G401 (cell line): Measurements from ENCODE around the gene TSPO. TPM values are rescaled to one million over a fixed set of nuclear protein-coding genes. Genes with fewer than 3 reads are reported as not detected.

Experiments used
- DNase-seq: peaks from one replicate; pipeline ENCODE4 v3.0.0-alpha.2; 2015; ENCODE audit warnings: low spot score
- in situ Hi-C: cut with HindIII; loops from 2 replicates; pipeline ENCODE4 v1.10.0; 2016; ENCODE audit warnings: low sequenced_read_pairs, mixed read lengths
- total RNA-seq: library from RNA; depleted of rRNA; stranded (reverse); fragments of >200 nt; shearing (Covaris generic); gene quantifications from 2 replicates; pipeline ENCODE4 v1.2.3, GENCODE V29; 2014

Gene TSPO
- total RNA-seq, 1 experiment from 2014 or later = 23.9 TPM

DNA sequence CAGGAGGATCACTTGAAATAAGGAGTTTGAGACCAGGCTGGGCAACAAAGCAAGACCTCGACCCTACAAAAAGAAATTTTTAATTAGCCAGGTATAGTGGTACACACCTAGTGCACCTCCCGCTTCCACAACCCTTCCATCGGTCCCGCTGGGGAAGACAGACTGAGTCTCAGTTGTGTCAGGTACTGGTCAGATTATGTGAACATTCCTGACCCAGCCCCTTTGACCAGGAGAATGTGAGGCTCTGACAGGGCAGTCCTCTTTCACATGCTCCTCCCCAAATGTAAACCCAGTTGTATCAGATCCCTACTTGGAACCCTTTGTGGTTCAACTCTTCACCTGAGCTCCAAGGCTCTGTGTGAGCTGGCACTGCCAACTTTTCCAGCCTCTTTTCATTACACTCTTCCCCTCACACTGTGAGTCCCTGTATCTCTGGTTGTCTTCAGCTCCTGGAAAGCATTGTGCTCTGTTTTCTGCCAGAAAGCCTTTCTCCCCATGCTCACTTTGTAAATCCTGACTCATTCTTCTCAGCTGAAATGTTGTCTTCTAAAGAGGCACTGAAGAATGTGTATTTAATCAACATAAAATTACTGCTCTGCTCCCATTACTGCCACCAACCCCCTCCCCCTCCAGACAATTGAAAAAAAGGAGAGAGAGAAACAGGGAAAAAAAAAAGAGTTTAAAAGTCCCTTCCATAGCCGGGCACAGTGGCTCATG lies 37.6 kb downstream of the TSPO start:
- in situ Hi-C loops = no loop called here
- DNase-seq = no peak

DNA sequence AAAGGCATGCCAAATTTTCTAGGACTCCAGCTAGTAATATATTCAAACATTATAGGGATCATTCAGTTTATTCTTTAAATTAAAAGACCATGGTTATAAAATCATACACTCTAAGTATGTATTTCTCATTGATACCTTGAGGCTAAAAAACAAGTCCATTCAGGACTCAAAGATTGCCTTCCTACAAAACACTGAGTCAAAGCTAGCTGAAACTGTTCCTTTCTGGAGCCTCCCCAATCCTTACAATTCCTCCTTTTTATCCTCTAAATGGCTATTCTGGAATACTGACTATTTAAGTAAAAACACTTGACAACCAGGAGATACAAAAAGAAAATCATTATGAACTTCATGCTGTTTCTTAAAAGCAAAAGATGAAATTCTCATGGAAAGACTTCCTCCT lies 40.5 kb downstream of the TSPO start:
- no peak for DNase-seq
- in situ Hi-C loops = no loop called here

DNA sequence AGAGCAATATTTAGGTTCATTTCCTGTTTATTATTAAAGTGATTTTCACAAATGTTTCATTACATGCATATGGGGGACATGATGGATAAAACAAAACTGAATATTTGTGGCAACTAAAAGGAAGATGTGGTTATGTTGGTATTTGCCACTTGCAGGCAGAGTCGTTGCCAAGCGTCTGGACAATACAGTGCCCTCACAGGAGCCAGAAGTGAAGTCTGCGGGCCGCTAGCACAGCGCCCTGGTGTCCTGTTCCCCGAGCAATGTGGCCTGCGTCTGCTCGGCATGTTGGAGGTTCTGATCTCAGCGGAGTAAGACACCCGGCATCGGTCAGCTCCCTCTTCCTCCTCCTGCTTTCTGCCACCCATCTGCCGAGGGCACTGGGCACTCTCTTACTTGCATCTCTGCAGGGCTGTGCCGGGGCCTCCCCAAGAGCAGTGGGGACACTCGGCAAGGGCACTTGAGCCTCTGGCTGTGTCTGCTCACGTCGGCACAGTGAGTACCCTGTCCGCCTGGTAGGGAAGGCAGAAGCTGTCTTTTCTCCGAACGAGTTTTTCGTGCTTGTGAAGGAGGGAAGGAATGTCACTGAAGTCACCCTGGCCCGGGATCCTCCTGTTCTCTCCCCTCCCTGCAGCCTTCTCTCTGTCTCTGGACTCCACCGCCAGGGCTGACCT lies 46.0 kb downstream of the TSPO start:
- in situ Hi-C loops = no loop called here
- DNase-seq = no peak

DNA sequence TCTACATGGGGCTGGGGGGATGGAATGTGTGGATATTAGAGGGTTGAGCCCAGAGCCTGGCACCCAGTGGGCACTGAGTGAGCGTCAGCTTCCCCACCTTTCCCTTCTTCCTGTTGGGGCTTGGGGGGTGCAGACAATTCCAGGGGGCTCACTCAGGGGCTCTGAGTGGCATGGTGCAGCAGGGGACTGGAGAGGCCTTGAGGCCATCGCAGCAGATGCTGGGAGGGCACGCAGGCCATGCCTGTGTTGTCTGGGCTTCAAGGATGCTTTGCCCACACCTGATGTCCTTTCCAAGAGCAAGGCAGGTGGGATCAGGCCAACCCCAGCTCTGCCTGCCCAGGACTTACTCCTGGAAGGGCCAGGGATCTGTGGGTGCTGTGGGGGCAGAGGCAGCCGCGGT lies 46.8 kb downstream of the TSPO start:
- no peak for DNase-seq
- in situ Hi-C loops = no loop called here

DNA sequence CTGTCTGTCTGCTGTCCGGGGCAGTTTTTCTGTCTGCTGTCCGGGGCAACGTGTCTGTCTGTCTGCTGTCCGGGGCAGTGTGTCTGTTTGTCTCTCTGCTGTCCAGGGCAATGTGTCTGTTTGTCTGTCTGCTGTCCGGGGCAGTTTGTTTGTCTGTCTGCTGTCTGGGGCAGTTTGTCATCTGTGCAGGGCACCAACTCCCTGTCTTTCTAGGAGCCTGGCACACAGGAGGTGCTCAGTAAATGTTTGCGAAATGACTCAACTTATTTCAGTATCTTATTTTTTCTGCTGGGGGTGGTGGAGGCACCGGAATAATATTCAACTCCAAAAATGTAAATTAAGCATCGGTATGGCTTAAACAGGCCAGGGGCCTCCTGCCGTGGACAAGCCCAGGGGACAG lies 47.6 kb downstream of the TSPO start:
- DNase-seq = no peak
- in situ Hi-C loops = no loop called here

DNA sequence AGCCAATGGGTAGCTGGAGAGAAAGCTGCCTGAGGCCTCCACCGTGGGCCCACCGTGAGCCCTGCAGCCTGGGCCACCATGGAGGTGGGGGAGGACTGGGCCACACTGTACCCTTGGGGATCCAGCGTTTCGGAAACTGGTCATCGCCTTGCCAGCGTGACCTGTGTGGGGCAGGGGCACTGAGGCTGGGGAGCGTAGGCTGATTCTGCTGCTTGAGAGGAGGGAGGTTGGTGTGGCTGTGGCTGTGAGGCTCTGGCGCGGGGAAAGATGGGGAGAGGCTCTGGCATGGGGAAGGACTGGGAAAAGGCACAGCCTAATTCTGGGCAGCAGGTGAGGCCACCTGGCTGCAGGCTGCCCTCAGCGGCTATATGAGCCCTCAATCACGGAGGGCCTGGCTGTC lies 48.2 kb downstream of the TSPO start:
- in situ Hi-C loops = no loop called here
- DNase-seq = peak; percentile 44

DNA sequence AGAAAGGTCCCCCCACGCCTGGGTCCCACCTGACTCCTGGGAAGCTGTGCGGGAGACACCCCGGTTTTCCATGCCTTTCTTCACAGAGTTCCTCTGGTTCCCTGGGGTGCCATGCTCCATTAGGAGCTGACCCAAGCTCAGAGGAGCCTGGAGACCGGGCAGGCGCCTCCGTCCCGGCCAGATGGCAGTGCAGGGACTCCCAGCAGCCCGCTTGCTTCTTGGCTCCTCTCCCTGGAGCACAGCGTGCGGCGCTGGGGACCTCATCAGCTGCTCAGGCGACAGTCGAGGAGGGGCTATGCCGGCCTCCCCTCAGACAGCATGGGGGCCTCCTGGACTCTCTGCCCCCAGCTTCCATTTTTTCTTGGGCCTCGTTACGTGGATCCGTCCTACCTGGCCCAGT lies 48.7 kb downstream of the TSPO start:
- in situ Hi-C loops = no loop called here
- DNase-seq = peak; percentile 63

DNA sequence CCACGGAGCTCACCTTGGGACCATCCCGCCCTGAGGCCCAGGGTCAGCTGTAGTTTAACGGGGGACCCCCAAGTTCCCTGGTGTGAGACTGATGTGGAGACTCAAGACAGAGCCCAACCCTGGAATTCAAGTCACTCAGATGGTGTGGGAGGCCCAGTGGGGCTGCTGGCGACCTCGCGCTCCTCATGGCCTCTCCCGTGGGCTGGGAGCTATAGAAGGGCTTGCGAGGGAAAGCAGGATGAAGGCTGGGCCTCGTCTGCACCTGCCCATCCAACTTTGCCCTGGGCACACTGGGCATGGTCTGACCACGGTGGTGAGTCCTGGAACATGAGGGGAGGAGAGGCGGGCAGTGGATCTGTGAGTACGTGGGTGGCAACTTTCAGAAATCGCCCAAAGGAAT lies 49.2 kb downstream of the TSPO start:
- in situ Hi-C loops = no loop called here
- no peak for DNase-seq

DNA sequence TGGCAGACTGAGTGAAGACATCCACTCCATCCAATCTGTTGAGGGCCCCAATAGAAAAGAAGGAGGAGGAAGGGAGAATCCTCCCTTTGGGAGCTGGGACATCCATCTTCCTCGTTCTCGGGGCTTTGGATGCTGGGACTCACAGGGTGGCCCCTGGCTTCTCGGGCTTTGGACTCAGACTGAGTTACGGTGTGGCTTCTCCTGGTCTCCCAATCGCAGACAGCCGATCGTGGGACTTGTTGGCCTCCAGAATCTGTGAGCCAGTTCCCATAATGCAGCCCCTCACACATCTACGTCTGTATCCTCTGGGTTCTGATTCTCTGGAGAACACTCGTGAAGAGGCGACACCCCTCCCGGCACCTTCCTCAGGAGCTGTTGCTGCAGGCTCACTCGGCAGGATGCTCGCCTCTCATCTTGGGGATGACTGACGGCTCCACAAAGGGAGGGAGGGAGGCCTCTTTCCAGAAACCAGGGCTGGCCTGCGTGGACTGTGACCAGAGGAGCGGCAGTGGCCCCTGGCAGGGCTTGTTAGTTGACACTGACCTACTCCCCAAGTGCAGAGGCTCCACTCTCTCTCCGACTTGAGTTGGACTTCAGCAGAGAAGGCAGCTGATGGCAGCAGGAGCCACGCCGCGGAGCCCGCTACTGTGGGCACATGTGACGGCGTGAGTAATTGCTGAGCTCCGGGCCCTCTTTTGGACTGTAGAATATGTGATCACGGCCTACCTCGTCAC lies 50.3 kb downstream of the TSPO start:
- no peak for DNase-seq
- in situ Hi-C loops = no loop called here

GRCh38 chr22:43202326-43202725 lies 51.0 kb downstream of the TSPO start:
- in situ Hi-C loops = no loop called here
- DNase-seq = no peak

- in situ Hi-C loops = no loop called here
- no peak for DNase-seq
Observed at GRCh38 chr22:43202756-43203410, 51.5 kb downstream of the TSPO start.

DNA sequence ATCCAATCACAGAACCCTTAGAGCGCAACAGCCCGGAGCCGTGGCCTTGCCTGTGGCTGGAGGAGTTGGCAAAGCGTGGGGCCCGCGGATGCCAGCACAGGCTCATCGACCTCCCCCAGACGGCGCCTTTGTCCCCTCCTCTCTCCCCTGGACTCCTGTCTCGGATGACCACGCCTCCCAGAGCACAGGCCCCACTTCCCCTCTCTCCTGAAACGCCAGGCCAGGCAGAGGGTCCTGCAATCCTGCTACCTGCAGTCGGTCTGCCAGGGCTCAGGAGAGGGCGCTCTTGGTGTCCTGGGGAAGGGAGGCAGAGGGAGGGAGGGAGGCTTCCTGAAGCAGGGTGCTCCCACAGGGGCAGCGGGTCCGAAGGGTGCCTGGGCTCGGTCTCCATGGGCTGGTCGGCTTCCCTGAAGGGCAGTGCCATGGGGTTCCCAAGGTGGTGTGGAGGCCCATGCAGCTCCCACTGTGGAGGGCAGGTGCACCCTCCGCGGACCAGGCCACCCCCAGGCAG lies 52.2 kb downstream of the TSPO start:
- in situ Hi-C loops = no loop called here
- no peak for DNase-seq

GRCh38 chr22:43205261-43205691 lies 53.9 kb downstream of the TSPO start:
- in situ Hi-C loops = no loop called here
- no peak for DNase-seq

DNA sequence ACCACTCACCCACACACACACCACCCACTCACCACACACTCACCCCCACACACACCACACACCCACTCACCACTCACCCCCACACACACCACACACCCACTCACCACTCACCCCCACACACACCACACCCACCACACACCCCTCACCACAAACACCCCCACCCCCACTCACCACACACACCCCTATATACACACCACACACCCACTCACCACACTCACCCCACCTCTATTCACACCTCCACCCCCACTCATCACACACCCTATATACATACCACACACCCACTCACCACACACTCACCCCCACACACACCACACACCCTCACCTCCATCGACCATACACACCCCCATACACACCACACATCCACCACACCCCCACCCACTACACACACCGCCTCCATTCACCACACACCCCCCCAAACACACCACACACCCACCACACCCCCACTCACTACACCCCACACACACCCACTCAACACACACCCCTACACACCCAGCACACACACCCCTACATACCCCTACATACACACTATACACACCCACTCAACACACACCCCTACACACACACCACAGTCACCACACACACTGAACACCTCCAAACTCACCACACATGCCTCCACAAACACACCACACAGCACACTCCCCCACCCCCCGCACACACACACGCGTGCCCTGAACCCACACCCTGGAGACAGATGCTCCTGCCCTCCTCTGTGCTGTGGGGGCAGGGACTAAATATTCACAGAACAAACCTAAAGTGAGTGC lies 54.6 kb downstream of the TSPO start:
- in situ Hi-C loops = no loop called here
- no peak for DNase-seq

DNA sequence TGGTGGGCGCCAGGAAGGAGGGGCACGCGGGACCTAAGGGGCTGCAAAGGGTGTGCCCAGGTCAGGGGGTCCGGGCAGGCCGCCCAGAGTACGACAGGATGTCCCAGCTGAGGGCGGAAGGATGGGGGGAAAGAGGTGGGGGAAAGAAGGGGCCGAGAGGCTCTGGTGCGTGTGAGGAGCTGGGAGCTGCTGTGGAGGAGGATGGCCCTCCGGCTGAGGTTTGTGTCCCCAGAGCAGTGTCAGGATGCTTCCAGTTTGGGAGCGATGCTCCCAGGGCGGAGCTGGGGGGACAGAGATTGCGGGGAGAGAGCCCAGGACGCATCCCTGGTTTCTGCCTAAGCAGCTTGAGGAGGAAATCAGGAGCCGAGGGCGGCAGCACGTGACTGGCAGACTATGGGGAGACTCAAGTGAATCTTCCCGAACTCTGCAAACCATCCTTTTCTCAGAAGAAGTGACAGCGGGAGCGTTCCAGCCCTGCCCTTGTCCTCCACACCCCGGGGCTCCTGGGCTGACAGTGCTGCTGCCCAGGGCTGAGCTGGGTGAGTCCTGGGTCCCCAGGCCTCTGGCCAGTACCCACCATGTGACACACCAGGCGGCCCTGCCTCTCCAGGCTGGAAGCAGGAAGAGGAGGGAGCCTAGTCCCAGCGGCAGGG lies 55.3 kb downstream of the TSPO start:
- in situ Hi-C loops = no loop called here
- DNase-seq = no peak

GRCh38 chr22:43207386-43207785 lies 56.0 kb downstream of the TSPO start:
- DNase-seq = no peak
- in situ Hi-C loops = no loop called here

GRCh38 chr22:43207849-43208702 lies 56.7 kb downstream of the TSPO start:
- DNase-seq = no peak
- in situ Hi-C loops = no loop called here
